A673 (cell line): ENCODE data around the gene FXYD7.

ENCODE experiments used
- EZH2 ChIP-seq: fragments of 200-600 bp; sonication (generic); IDR thresholded peaks from 2 replicates; pipeline ENCODE4 v1.6.1; 2017; ENCODE audit warnings: borderline replicate concordance, low read depth, mild to moderate bottlenecking, mixed read lengths, antibody characterized with exemption, low read length; ENCODE audit not compliant: poor library complexity, severe bottlenecking
- TF ChIP-seq, protein P1 (sequence below): fragments of 300-800, 200-600 bp; sonication (generic); conservative IDR thresholded peaks from 2 replicates; pipeline ENCODE4 v1.5.1; 2017; ENCODE audit warnings: low read depth, mild to moderate bottlenecking, antibody characterized with exemption, low read length, moderate library complexity, mixed read lengths

- TF ChIP-seq, protein P1, sequence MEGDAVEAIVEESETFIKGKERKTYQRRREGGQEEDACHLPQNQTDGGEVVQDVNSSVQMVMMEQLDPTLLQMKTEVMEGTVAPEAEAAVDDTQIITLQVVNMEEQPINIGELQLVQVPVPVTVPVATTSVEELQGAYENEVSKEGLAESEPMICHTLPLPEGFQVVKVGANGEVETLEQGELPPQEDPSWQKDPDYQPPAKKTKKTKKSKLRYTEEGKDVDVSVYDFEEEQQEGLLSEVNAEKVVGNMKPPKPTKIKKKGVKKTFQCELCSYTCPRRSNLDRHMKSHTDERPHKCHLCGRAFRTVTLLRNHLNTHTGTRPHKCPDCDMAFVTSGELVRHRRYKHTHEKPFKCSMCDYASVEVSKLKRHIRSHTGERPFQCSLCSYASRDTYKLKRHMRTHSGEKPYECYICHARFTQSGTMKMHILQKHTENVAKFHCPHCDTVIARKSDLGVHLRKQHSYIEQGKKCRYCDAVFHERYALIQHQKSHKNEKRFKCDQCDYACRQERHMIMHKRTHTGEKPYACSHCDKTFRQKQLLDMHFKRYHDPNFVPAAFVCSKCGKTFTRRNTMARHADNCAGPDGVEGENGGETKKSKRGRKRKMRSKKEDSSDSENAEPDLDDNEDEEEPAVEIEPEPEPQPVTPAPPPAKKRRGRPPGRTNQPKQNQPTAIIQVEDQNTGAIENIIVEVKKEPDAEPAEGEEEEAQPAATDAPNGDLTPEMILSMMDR = no peak
- TF ChIP-seq EZH2 = no peak
Measured at GRCh38 chr19:35177377-35178274, 34.6 kb downstream of the FXYD7 start.
